Omental fat pad (tissue), 4 donors: ENCODE results near the gene TRIM67. TPM values are rescaled to one million over a fixed set of nuclear protein-coding genes. Genes with fewer than 3 reads are reported as not detected.

Experiments
- ATAC-seq: fragments of 150-250 bp; one replicate; pipeline ENCODE4 v1.9.1; 2016; ENCODE audit warnings: mild to moderate bottlenecking, moderate library complexity; ENCODE audit not compliant: low FRiP score
- DNase-seq: peaks from one replicate; pipeline ENCODE4 v3.0.0-alpha.2; 2019; ENCODE audit warnings: low spot score
- total RNA-seq, 4 donors: library from RNA; depleted of rRNA; stranded (reverse); fragments of >200 nt; gene quantifications; one replicate each; pipeline ENCODE4 v1.1.0, GENCODE V29; 2016
- TF ChIP-seq, protein P1 (sequence below), 3 donors: fragments of 450-650 bp; IDR thresholded peaks; one replicate each; pipeline ENCODE4 v1.5.1; 2016 to 2017; ENCODE audit warnings: antibody characterized with exemption in 3 of 3, mild to moderate bottlenecking in 3 of 3, moderate library complexity in 2 of 3

Gene TRIM67
- total RNA-seq, 4 donors from 2014 or later, result 0.06 to 0.32 TPM; not detected in 2

DNA sequence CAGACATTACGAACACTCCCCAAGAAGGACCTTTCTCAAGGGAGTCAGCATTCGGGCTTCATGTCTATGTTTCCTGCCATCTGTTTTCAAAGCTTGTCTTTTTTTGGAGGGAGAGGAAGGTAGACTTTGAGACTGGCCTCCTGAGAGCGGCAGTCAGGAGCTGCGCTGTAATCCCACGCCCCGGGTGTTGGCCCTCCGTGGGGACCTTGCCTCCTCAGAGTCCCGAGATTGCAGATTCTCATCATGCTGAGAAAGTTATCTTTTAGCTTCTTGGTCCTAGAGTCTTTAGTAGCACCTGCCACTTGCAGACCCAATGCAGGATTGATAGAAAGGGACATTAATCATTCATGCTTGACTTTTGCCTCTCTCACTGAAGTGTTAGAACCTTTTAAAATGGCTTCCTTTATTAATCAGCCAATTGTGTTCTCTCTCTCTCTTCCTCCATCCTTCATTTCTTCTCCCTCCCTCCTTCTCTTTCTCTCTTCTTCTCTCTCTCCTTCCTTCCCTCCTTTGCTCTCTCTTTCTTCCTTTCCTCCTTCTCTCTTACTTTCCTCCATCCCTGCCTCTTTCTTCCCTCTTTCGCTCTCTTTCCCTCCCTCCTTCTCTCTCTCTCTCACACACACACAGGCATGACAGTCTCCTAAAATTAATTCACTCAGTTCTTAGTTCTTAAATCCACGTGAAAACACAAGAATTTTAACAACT is 54.0 kb downstream of the TRIM67 start:
- TF ChIP-seq, protein P1, sequence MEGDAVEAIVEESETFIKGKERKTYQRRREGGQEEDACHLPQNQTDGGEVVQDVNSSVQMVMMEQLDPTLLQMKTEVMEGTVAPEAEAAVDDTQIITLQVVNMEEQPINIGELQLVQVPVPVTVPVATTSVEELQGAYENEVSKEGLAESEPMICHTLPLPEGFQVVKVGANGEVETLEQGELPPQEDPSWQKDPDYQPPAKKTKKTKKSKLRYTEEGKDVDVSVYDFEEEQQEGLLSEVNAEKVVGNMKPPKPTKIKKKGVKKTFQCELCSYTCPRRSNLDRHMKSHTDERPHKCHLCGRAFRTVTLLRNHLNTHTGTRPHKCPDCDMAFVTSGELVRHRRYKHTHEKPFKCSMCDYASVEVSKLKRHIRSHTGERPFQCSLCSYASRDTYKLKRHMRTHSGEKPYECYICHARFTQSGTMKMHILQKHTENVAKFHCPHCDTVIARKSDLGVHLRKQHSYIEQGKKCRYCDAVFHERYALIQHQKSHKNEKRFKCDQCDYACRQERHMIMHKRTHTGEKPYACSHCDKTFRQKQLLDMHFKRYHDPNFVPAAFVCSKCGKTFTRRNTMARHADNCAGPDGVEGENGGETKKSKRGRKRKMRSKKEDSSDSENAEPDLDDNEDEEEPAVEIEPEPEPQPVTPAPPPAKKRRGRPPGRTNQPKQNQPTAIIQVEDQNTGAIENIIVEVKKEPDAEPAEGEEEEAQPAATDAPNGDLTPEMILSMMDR (IDR thresholded peaks at IDR 0.05), result no peak
- DNase-seq (no peak), ATAC-seq (no peak)

DNA sequence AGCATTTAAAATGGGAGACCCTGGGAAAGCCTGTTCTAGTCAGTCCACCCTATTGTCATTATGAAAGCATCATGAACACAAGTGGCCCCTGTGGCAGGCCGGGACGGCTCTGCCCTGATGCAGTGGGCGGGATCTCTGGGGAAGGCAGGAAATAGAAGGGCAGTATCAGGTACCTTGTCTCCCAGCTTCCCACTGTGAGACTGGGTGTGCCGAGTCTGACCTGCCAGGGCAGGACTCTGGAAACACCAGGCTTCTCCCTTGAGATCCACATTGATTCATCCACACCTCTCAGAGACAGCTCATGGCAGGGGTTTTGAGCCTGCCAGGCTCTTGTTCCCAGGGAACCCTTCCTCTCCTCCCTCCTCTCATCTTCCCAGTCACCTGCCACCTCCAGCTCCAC is 54.6 kb downstream of the TRIM67 start:
- DNase-seq (no peak), ATAC-seq (no peak)
- TF ChIP-seq, protein P1 (IDR thresholded peaks at IDR 0.05), result no peak

DNA sequence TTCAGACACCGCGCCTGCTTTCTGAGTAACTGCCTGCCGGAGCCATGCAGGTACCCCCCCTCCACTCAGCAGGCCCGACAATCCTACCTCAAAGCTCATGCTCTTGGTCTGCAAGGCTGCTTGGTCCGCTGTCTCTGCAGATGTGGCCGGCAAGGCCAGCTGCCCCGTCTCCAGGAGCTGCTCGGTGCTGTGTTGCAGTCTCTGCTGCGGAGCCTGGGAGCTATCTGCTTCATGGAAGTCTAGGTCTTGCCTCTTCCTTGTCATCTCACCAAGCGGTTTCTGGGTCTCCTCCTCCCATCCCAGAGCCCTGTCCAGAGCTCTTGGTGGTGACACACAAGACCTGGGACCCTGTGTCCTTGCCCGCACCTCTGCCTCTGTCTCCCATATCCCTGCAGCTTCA is 55.2 kb downstream of the TRIM67 start:
- DNase-seq, result no peak
- ATAC-seq, result no peak
- TF ChIP-seq, protein P1 (IDR thresholded peaks at IDR 0.05), result no peak

DNA sequence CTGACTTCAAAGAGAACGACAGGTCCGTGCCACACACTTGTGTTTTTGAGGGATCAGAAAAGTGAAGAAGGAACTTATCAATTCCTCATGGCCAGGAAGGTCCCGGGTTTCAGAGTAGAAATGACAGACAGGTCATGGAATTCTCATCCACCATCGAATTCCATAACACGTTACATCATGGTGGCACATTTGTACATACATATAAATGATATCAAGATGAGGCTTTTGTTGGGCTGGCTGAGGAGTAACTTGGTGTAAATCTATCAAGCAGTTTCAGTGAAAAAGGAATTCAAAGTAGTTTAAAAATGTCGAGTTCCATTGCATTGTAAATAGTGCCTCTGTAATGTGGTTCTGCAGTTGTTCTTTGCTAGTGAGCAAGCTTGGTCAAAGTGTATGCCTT is 56.2 kb downstream of the TRIM67 start:
- DNase-seq (no peak), ATAC-seq (no peak)
- TF ChIP-seq, protein P1 (IDR thresholded peaks at IDR 0.05), result no peak

DNA sequence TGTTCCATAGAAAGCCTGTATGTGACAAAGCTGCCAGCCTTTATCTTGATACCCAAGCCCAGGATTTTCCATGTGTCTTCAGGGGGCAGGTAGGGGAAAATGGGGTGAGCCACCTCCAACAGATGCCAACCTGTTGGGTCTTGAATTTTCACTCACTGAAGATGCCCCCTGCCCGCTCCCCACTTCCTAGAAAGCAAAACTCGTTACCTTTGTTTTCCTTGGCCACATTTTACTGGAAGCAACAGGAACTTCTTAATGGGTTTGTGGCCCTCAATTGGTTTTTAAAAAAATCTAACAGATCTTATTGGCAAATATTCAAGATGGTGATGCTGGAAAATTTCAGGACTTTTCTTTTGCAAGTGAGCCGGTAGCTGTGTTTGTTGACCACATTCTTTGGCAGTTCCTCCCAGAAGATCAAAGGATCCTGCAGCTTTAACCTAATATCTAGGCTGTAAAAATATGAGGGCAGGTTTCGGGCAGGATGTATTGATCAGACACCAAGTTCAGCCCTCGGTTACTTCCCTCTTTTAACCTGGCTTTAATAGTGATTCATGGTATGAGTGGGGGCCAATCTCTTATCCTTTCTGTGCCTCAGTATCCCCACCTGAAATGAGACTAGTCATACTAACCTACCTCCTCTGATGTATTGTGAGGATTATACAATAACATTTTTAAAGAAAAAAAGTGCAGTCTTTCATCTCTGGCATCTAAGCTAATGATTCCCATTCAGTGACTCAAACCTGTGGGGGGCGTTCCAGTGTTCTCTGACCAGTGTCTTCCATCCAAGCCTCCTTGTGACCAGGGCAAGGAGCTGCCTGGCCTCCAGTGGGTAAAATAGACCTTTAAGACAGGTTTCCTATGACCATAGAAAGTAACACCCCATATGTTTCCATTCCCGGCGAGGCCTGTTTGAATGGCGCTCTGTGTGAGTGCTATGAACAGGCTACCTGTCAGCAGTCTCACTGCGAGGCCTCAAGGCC is 57.9 kb downstream of the TRIM67 start:
- no peak for DNase-seq
- TF ChIP-seq, protein P1 (IDR thresholded peaks at IDR 0.05), result no peak
- ATAC-seq, result no peak

DNA sequence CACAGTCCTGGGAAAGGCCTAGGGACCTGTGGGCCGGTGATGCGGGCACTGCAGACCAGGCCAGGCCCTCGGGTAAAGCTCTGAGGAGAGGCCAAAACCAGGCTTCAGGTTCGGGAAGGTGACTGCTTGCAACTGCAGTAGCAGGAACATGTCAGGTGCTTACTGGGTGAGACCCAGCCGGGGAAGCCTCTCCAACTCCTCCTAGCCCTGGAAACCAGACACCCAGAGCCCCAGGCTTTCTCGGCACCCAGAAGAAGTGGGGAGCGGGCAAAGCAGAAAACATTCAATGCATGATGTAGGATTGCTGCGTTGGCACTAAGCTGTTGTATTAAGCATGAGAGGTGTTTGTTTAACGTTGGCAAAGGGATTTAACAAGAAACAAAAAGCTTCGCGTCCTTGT is 58.9 kb downstream of the TRIM67 start:
- TF ChIP-seq, protein P1 (IDR thresholded peaks at IDR 0.05), result no peak
- ATAC-seq, result no peak
- no peak for DNase-seq
